GM12878 (cell line): ENCODE data around the gene KAZN. TPM values are rescaled to one million over a fixed set of nuclear protein-coding genes. Genes with fewer than 3 reads are reported as not detected.

Source experiments
- IKZF1 ChIP-seq: fragments of 450-650 bp; conservative IDR thresholded peaks from 2 replicates; pipeline ENCODE4 v1.6.1; 2017; ENCODE audit warnings: antibody characterized with exemption, mild to moderate bottlenecking
- NFXL1 ChIP-seq: fragments of 450-650 bp; IDR thresholded peaks from 2 replicates; pipeline ENCODE4 v1.6.1; 2017; ENCODE audit warnings: antibody characterized with exemption, mild to moderate bottlenecking, borderline replicate concordance
- RELA ChIP-seq: fragments of 450-650 bp; IDR thresholded peaks from 2 replicates; pipeline ENCODE4 v1.8.0; 2014; ENCODE audit warnings: borderline replicate concordance; ENCODE audit not compliant: partially characterized antibody
- SMAD1 ChIP-seq: fragments of 450-650 bp; IDR thresholded peaks from 2 replicates; pipeline ENCODE4 v1.6.1; 2018; ENCODE audit warnings: mild to moderate bottlenecking, low read depth; ENCODE audit not compliant: partially characterized antibody
- ZNF592 ChIP-seq: fragments of 450-650 bp; IDR thresholded peaks from 2 replicates; pipeline ENCODE4 v1.6.1; 2017; ENCODE audit warnings: mild to moderate bottlenecking, moderate library complexity
- polyA plus RNA-seq, 11 experiments: library from polyadenylated mRNA; depleted of rRNA in 4 of 11; unstranded in 6 of 11; stranded (reverse) in 5 of 11; fragments of >200 nt; fragmentation: Nextera tagmentation in 4 of 11; fragmentation: Illumina TruSeq in 1 of 11; extraction: Ambion mirVana in 4 of 11; extraction: Trizol in 1 of 11; gene quantifications; 1 replicate in 1 of 11; 2 replicates in 10 of 11; pipeline versions ENCODE4 v1.2.1 to v1.2.3, GENCODE V29; 2011 to 2016; ENCODE audit warnings: inconsistent platforms in 2 of 11, missing spikeins in 2 of 11, low read depth in 1 of 11
- total RNA-seq, 4 experiments: library from RNA; depleted of rRNA in 3 of 4; stranded (reverse); fragments of >200 nt in 3 of 4; fragmentation: Illumina TruSeq in 1 of 4; extraction: Trizol in 1 of 4; gene quantifications; 2 replicates each; pipeline versions ENCODE4 v1.2.1 to v1.2.3, GENCODE V29; 2013 to 2021
- TF ChIP-seq, protein P1 (sequence below): IDR thresholded peaks from 2 replicates; pipeline ENCODE4 v1.6.1; 2011; ENCODE audit warnings: borderline replicate concordance, low read depth, mild to moderate bottlenecking, moderate library complexity, mixed read lengths, low read length; ENCODE audit not compliant: insufficient read depth; ENCODE audit errors: extremely low read length
- TF ChIP-seq, protein P2 (sequence below), 3 experiments: IDR thresholded peaks in 2 of 3; conservative IDR thresholded peaks in 1 of 3; 2 replicates each; pipeline ENCODE4 v1.5.1; 2011; ENCODE audit warnings: low read depth in 3 of 3, low read length in 3 of 3, mild to moderate bottlenecking in 3 of 3, control low read depth in 2 of 3, moderate library complexity in 2 of 3, inconsistent platforms in 1 of 3, mixed read lengths in 1 of 3; ENCODE audit not compliant: control insufficient read depth in 2 of 3, insufficient read depth in 1 of 3; ENCODE audit errors: extremely low read depth in 1 of 3

Gene KAZN
- total and polyA plus RNA-seq, 10 of the 15 experiments (the other 5 are each of a cell fraction or from before 2014, with no cell fraction given) = 0.72 to 4.0 (median 1.2) TPM

- TF ChIP-seq ZNF592 (no peak), RELA (no peak), SMAD1 (no peak), NFXL1 (no peak), IKZF1 (no peak)
- TF ChIP-seq, protein P1, sequence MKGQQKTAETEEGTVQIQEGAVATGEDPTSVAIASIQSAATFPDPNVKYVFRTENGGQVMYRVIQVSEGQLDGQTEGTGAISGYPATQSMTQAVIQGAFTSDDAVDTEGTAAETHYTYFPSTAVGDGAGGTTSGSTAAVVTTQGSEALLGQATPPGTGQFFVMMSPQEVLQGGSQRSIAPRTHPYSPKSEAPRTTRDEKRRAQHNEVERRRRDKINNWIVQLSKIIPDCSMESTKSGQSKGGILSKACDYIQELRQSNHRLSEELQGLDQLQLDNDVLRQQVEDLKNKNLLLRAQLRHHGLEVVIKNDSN = no peak
- TF ChIP-seq, protein P2, sequence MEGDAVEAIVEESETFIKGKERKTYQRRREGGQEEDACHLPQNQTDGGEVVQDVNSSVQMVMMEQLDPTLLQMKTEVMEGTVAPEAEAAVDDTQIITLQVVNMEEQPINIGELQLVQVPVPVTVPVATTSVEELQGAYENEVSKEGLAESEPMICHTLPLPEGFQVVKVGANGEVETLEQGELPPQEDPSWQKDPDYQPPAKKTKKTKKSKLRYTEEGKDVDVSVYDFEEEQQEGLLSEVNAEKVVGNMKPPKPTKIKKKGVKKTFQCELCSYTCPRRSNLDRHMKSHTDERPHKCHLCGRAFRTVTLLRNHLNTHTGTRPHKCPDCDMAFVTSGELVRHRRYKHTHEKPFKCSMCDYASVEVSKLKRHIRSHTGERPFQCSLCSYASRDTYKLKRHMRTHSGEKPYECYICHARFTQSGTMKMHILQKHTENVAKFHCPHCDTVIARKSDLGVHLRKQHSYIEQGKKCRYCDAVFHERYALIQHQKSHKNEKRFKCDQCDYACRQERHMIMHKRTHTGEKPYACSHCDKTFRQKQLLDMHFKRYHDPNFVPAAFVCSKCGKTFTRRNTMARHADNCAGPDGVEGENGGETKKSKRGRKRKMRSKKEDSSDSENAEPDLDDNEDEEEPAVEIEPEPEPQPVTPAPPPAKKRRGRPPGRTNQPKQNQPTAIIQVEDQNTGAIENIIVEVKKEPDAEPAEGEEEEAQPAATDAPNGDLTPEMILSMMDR (IDR thresholded peaks at IDR 0.05 in 2 of 3, conservative IDR thresholded peaks at IDR 0.05 in 1 of 3; ENCODE audit: control insufficient read depth in 2 of 3, extremely low read depth in 1 of 3, insufficient read depth in 1 of 3, low read depth in 3 of 3, low read length in 3 of 3) = peak; percentile 15 to 61 (median 30); a peak in 4 of 6 replicates
Observed at GRCh38 chr1:14850563-14850962, 252.1 kb downstream of the KAZN start (continued).
